HG03439 (cell line): ENCODE data around the gene LRRC1.
A peak's percentile ranks its signal among the peaks of the same experiment; 100 is the strongest.

Source experiments
- ATAC-seq: cut with Tn5 transposase; IDR thresholded peaks from one replicate; pipeline ENCODE4 v1.9.1; 2021; ENCODE audit warnings: mild to moderate bottlenecking, moderate library complexity; ENCODE audit not compliant: unreplicated experiment

Gene LRRC1

GRCh38 chr6:53845280-53846195, 50.7 kb downstream of the LRRC1 start:
- ATAC-seq = no peak

GRCh38 chr6:53846250-53846649, 51.4 kb downstream of the LRRC1 start:
- no peak for ATAC-seq

GRCh38 chr6:53847796-53848314, 53.0 kb downstream of the LRRC1 start:
- ATAC-seq = no peak

- no peak for ATAC-seq
These were observed 55.7 kb downstream of the LRRC1 start for GRCh38 chr6:53850527-53850926.

- no peak for ATAC-seq
These were observed 56.8 kb downstream of the LRRC1 start for GRCh38 chr6:53851561-53851960.

GRCh38 chr6:53852805-53853204, 58.0 kb downstream of the LRRC1 start:
- no peak for ATAC-seq

- peak; percentile 64 for ATAC-seq
These were observed 60.2 kb downstream of the LRRC1 start for GRCh38 chr6:53854843-53855567.

- no peak for ATAC-seq
These were observed 61.1 kb downstream of the LRRC1 start for GRCh38 chr6:53855940-53856339.

GRCh38 chr6:53857318-53858094, 62.7 kb downstream of the LRRC1 start:
- ATAC-seq = no peak

- ATAC-seq = no peak
These were observed 63.4 kb downstream of the LRRC1 start for GRCh38 chr6:53858196-53858595.

GRCh38 chr6:53858913-53859312, 64.1 kb downstream of the LRRC1 start:
- ATAC-seq = no peak

- ATAC-seq = no peak
These were observed 65.7 kb downstream of the LRRC1 start for GRCh38 chr6:53860511-53860910.

- no peak for ATAC-seq
These were observed 66.7 kb downstream of the LRRC1 start for GRCh38 chr6:53861518-53861917.

- ATAC-seq = no peak
These were observed 68.1 kb downstream of the LRRC1 start for GRCh38 chr6:53862662-53863462.

GRCh38 chr6:53864781-53865180, 70.0 kb downstream of the LRRC1 start:
- no peak for ATAC-seq

GRCh38 chr6:53866226-53866625, 71.4 kb downstream of the LRRC1 start:
- no peak for ATAC-seq

GRCh38 chr6:53868626-53869025, 73.8 kb downstream of the LRRC1 start:
- ATAC-seq = no peak

- no peak for ATAC-seq
These were observed 75.2 kb downstream of the LRRC1 start for GRCh38 chr6:53869964-53870363.

- ATAC-seq = no peak
These were observed 79.1 kb downstream of the LRRC1 start for GRCh38 chr6:53873922-53874321.

GRCh38 chr6:53874964-53875363, 80.2 kb downstream of the LRRC1 start:
- no peak for ATAC-seq
